ENCODE data around the gene KANSL1. TPM values are rescaled to one million over a fixed set of nuclear protein-coding genes. Genes with fewer than 3 reads are reported as not detected.

Gene KANSL1
- total and polyA plus RNA-seq, 3 donors from 2014 or later: 70.3 to 158 (median 152) TPM

DNA sequence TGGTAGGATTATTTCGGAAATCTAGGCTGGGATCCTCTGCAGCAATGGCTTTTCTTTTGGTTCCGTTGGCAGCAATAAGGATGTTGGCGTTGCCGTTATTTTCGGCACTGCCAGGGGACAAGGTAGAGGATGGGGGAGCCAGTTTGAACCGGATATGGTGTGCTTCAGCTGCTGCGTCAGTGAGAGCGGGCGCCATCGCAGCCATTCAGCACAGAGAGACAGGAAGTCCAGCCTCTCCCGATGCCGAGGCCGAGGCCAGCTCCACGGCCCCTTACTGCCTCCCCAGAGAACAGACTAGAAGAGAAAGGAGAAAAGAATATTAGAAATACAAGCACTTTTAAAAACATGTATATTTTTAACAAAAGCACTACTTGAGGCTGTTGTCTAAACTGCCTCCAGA is 21.3 kb downstream of the KANSL1 start:
- DNase-seq: no peak
- H3K9me3 ChIP-seq: no peaks in the 10 kb centered on the region
- TF ChIP-seq POLR2A (IDR thresholded peaks at IDR 0.05): no peak
- TF ChIP-seq, protein P1, sequence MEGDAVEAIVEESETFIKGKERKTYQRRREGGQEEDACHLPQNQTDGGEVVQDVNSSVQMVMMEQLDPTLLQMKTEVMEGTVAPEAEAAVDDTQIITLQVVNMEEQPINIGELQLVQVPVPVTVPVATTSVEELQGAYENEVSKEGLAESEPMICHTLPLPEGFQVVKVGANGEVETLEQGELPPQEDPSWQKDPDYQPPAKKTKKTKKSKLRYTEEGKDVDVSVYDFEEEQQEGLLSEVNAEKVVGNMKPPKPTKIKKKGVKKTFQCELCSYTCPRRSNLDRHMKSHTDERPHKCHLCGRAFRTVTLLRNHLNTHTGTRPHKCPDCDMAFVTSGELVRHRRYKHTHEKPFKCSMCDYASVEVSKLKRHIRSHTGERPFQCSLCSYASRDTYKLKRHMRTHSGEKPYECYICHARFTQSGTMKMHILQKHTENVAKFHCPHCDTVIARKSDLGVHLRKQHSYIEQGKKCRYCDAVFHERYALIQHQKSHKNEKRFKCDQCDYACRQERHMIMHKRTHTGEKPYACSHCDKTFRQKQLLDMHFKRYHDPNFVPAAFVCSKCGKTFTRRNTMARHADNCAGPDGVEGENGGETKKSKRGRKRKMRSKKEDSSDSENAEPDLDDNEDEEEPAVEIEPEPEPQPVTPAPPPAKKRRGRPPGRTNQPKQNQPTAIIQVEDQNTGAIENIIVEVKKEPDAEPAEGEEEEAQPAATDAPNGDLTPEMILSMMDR (IDR thresholded peaks at IDR 0.05): no peak
- no peak overlapping the region for H3K27ac ChIP-seq
- H3K4me1 ChIP-seq: peaks cover 12% of the 10 kb centered on the region
- no peak overlapping the region for H3K4me3 ChIP-seq
- WGBS, 2 donors: 92 to 93% methylated on average over 14 of the region's 14 CpGs
- H3K27me3 ChIP-seq: no peaks in the 10 kb centered on the region
- intact Hi-C loops (cut with DNase I; ENCODE audit: low total_unique reads): no loop called here
- H3K36me3 ChIP-seq (ENCODE audit: low read depth, missing control alignments): no peaks in the 10 kb centered on the region

GRCh38 chr17:46170639-46171429 is 22.4 kb downstream of the KANSL1 start:
- intact Hi-C loops (cut with DNase I; ENCODE audit: low total_unique reads): no loop called here
- TF ChIP-seq, protein P1 (IDR thresholded peaks at IDR 0.05): no peak
- no peak for TF ChIP-seq POLR2A (IDR thresholded peaks at IDR 0.05)
- H3K4me1 ChIP-seq: peaks cover 20% of the 10 kb centered on the region
- H3K27ac ChIP-seq: no peak overlapping the region
- 95 to 96% methylated on average over 11 of the region's 11 CpGs for WGBS, 2 donors
- no peak for DNase-seq
- no peaks in the 10 kb centered on the region for H3K27me3 ChIP-seq
- H3K4me3 ChIP-seq: no peak overlapping the region
- H3K36me3 ChIP-seq (ENCODE audit: low read depth, missing control alignments): no peaks in the 10 kb centered on the region
- no peaks in the 10 kb centered on the region for H3K9me3 ChIP-seq

DNA sequence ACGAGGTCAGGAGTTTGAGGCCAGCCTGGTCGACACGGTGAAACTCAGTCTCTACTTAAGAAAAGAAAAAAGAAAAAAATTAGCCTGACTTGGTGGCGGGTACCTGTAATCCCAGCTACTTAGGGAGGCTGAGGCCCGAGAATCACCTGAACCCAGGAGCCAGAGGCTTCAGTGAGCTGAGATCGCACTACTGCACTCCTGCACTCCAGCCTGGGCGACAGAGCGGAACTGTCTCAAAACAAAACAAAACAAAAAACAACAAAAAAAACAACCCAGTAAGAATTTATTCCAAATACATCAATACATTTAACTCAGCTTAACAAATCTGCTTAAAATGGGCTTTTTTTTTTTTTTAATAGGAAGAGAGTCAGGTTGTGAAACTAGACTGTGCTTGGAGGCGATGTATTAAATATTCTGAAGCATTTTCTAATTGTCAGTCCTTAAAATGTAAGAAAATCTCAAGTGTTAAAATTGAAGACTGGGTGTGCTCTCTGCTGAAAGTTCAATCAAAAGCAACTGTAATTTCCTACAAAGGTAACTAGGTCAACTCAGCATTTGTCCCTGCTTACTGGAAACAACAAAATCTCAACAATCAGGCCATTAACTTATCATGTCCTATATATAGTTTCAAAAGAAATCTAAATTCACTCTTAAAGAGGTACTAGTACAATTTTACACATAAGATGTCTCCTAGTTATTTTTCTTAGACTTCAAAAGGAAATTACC is 23.2 kb downstream of the KANSL1 start:
- intact Hi-C loops (cut with DNase I; ENCODE audit: low total_unique reads): no loop called here
- WGBS, 2 donors: 84 to 86% methylated on average over 9 of the region's 9 CpGs
- no peak for DNase-seq
- no peak for TF ChIP-seq POLR2A (IDR thresholded peaks at IDR 0.05)
- TF ChIP-seq, protein P1 (IDR thresholded peaks at IDR 0.05): no peak
- H3K9me3 ChIP-seq: no peaks in the 10 kb centered on the region
- H3K4me1 ChIP-seq: peaks cover 20% of the 10 kb centered on the region
- H3K27ac ChIP-seq: no peak overlapping the region
- no peak overlapping the region for H3K4me3 ChIP-seq
- no peaks in the 10 kb centered on the region for H3K36me3 ChIP-seq (ENCODE audit: low read depth, missing control alignments)
- no peaks in the 10 kb centered on the region for H3K27me3 ChIP-seq

GRCh38 chr17:46167826-46168569 is 25.2 kb downstream of the KANSL1 start:
- H3K4me1 ChIP-seq: peaks cover 21% of the 10 kb centered on the region
- DNase-seq: no peak
- no peaks in the 10 kb centered on the region for H3K36me3 ChIP-seq (ENCODE audit: low read depth, missing control alignments)
- no peaks in the 10 kb centered on the region for H3K27me3 ChIP-seq
- no peak for TF ChIP-seq POLR2A (IDR thresholded peaks at IDR 0.05)
- TF ChIP-seq, protein P1 (IDR thresholded peaks at IDR 0.05): no peak
- H3K27ac ChIP-seq: no peak overlapping the region
- intact Hi-C loops (cut with DNase I; ENCODE audit: low total_unique reads): no loop called here
- WGBS, 2 donors: 91 to 92% methylated on average over 14 of the region's 14 CpGs
- no peaks in the 10 kb centered on the region for H3K9me3 ChIP-seq
- H3K4me3 ChIP-seq: no peak overlapping the region
